ENCODE measurements around the gene CEP20.
"Not testable (repeated sequence)": the region's sequence is repeated elsewhere in the genome, so short reads cannot be mapped to it uniquely, and the experiment has no call there.

The CEP20 gene

GRCh38 chr16:15856901-15857698 is 31.3 kb downstream of the CEP20 start, which contains the start of gene MYH11:
Gene MYH11 (minus strand): TSS chr16:15857028. CDS start chr16:15838252, 18,776 bp downstream.
- H3K4me1 Mint-ChIP-seq: peaks cover 28% of the 10 kb centered on the region
- no peak for ATAC-seq
- H3K9me3 Mint-ChIP-seq: no peaks in the 10 kb centered on the region
- H3K27ac Mint-ChIP-seq: no peak within 1 kb of the TSS
- peak within 1 kb of the TSS; percentile 60 for H3K4me3 Mint-ChIP-seq
- H3K36me3 Mint-ChIP-seq: no peaks in the 10 kb centered on the region
- peaks cover 22% of the 10 kb centered on the region for H3K27me3 Mint-ChIP-seq

DNA sequence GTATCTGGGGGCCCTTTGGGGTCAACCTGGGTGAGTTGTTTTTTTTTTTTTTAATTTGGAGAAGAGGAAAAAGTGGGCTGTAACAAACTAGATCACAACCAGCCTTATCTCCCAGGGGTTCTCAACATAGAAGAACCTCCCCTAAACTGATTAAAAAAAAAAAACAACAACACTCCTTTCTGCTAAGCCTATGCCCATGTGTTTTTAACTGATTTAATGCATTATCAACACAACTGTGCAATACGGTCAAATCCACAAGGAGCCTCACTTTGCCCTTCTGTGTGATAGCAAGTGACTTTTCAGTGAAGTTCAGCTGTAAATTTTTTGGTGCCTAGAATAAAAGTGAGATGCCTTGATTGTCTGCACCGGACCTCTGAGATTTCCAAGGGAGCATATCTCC is 32.2 kb downstream of the CEP20 start:
- peaks cover 22% of the 10 kb centered on the region for H3K27me3 Mint-ChIP-seq
- no peak overlapping the region for H3K27ac Mint-ChIP-seq
- ATAC-seq: no peak
- H3K36me3 Mint-ChIP-seq: no peaks in the 10 kb centered on the region
- peaks cover 28% of the 10 kb centered on the region for H3K4me1 Mint-ChIP-seq
- no peaks in the 10 kb centered on the region for H3K9me3 Mint-ChIP-seq
- H3K4me3 Mint-ChIP-seq: peak overlapping the region; percentile 57

DNA sequence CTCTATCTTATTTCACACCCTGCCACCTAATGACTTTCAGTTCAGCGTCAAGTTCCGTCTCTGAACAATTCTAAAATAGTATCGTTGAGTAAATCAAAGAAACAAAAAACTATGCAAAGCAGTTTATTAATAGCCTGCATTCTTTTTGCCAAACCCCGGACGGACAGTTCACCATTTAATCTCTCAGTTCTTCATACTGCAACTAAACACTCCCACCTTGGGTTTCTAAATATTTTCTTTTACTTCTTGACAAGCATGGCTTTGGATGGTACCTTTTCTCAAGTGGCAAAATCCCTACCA is 32.7 kb downstream of the CEP20 start:
- Mint-ChIP-seq H3K27me3 (peaks cover 22% of the 10 kb centered on the region), H3K36me3 (no peaks in the 10 kb centered on the region), H3K4me3 (peak overlapping the region; percentile 57), H3K9me3 (no peaks in the 10 kb centered on the region), H3K4me1 (peaks cover 28% of the 10 kb centered on the region), H3K27ac (no peak overlapping the region)
- peak; percentile 77 for ATAC-seq

DNA sequence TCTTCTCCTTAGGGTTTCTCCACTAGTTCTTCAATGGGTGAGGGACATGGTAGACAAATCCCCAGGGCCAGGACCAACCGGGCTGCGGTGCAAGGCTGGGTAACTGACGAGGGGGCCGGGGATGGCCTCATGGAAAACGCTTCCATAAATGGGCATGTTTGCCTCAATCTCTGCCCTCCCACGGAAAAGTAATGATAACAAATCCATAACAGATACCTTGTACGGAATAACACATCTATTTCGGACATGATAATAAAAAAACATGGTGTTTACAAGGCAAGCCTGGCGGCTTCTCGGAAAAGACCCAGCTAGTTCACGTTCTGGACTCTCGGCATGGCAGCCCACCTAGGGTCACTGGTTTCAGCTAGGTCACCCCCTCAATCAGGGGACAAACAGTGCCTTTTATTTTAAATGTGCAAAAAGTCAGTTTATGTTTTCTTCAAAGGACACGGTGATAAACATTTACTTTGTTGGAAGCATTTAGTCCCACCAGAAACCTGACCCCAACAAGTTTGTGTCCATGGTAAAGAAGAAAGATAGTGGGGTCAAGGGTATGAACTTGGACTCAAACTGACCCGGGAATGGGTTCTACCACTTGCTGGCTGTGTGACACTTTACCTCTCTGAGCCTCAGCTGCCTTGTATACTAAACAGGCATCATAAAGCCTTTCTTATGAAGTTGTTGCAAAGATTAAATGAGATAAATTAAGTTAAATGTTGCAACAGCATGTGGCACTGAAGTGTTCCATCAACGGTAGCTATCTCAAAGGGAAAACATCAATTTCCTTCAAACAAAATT is 33.3 kb downstream of the CEP20 start:
- H3K27me3 Mint-ChIP-seq: peaks cover 22% of the 10 kb centered on the region
- no peak for ATAC-seq
- H3K27ac Mint-ChIP-seq: no peak overlapping the region
- H3K9me3 Mint-ChIP-seq: no peaks in the 10 kb centered on the region
- peak overlapping the region; percentile 57 for H3K4me3 Mint-ChIP-seq
- H3K36me3 Mint-ChIP-seq: no peaks in the 10 kb centered on the region
- H3K4me1 Mint-ChIP-seq: peaks cover 28% of the 10 kb centered on the region

DNA sequence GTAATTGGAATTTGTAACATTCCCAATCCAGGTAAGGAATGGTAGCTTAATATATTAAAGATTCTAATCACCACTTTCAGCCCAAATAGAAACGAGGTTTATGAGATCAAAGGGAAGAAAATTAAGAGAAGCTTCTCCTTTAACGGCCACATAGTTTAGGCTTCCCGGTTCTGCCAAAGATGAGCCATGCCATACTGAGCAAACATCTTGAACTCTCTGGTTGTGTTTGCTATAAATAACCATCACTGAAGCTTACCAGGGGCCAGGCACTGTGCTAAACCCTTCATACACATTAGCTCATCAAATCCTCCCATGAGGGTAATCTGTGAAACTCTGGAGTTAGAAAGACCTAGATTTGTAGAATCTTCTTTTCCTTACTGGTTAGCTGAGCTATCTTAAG is 34.3 kb downstream of the CEP20 start:
- H3K4me1 Mint-ChIP-seq: peaks cover 28% of the 10 kb centered on the region
- H3K27me3 Mint-ChIP-seq: peaks cover 22% of the 10 kb centered on the region
- no peaks in the 10 kb centered on the region for H3K9me3 Mint-ChIP-seq
- no peak overlapping the region for H3K27ac Mint-ChIP-seq
- H3K36me3 Mint-ChIP-seq: no peaks in the 10 kb centered on the region
- ATAC-seq: no peak
- H3K4me3 Mint-ChIP-seq: no peak overlapping the region

DNA sequence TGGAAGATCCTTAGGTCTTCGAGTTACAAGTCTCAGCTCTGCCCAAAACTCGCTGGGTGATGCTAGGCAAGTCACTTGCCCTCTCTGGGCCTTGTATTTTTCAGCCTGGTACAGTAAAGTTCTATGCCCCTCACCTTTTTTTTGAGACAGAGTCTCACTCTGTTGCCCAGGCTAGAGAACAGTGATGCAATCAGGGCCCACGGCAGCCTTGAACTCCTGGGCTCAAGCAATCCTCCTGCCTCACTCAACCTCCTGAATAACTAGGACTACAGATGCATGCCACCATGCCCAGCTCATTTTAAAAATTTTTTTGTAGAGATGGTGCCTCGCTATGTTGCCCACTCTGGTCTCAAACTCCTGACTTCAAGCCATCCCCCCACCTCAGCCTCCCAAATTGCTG is 35.4 kb downstream of the CEP20 start:
- Mint-ChIP-seq H3K9me3 (no peaks in the 10 kb centered on the region), H3K4me1 (peaks cover 26% of the 10 kb centered on the region), H3K36me3 (no peaks in the 10 kb centered on the region), H3K27me3 (peaks cover 19% of the 10 kb centered on the region), H3K4me3 (no peak overlapping the region), H3K27ac (no peak overlapping the region)
- no peak for ATAC-seq

DNA sequence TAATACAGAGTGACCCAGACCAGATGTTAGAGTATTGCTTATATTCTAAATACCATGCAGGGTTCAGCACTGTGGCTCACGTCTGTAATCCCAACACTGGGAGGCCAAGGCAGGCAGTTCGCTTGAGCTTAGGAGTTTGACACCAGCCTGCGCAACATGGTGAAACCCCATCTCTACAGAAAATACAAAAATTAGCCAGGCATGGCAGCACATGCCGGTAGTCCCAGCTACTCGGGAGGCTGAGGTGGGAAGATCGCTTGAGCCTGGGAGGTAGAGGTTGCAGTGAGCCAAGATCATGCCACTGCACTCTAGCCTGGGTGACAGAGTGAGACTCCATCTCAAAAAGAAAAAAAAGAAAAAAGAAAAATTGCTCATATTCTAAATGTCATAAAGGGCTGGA is 37.8 kb downstream of the CEP20 start:
- not testable (repeated sequence) for H3K36me3 Mint-ChIP-seq, ATAC-seq, H3K4me1 Mint-ChIP-seq, H3K4me3 Mint-ChIP-seq, H3K9me3 Mint-ChIP-seq, H3K27me3 Mint-ChIP-seq, H3K27ac Mint-ChIP-seq

- no peaks in the 10 kb centered on the region for H3K9me3 Mint-ChIP-seq
- no peak overlapping the region for H3K4me3 Mint-ChIP-seq
- H3K36me3 Mint-ChIP-seq: no peaks in the 10 kb centered on the region
- peaks cover 10% of the 10 kb centered on the region for H3K27me3 Mint-ChIP-seq
- no peak overlapping the region for H3K27ac Mint-ChIP-seq
- H3K4me1 Mint-ChIP-seq: no peaks in the 10 kb centered on the region
- no peak for ATAC-seq
Measured at GRCh38 chr16:15849209-15849981, 39.0 kb downstream of the CEP20 start.

- no peaks in the 10 kb centered on the region for H3K9me3 Mint-ChIP-seq
- no peak overlapping the region for H3K4me3 Mint-ChIP-seq
- no peak overlapping the region for H3K27ac Mint-ChIP-seq
- no peaks in the 10 kb centered on the region for H3K36me3 Mint-ChIP-seq
- ATAC-seq: no peak
- H3K27me3 Mint-ChIP-seq: no peaks in the 10 kb centered on the region
- no peaks in the 10 kb centered on the region for H3K4me1 Mint-ChIP-seq
Measured at GRCh38 chr16:15847611-15848175, 40.7 kb downstream of the CEP20 start.

DNA sequence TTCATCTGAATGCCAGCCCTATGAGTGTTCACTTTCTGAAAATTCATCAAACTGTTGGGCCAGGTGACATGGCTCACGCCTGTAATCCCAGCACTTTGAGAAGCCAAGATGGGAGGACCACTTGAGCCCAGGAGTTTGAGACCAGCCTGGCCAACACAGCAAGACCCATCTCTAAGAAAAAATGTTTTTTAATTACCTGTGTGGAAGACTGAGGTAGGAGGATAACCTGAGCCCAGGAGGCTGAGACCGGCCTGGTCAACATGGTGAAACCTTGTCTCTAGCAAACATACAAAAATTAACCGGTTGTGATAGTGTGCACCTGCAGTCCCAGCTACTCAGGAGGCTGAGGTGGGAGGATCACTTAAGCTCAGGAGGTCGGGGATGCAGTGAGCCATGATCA is 41.9 kb downstream of the CEP20 start:
- Mint-ChIP-seq H3K9me3 (no peaks in the 10 kb centered on the region), H3K4me3 (no peak overlapping the region), H3K27me3 (no peaks in the 10 kb centered on the region), H3K4me1 (no peaks in the 10 kb centered on the region), H3K27ac (no peak overlapping the region), H3K36me3 (no peaks in the 10 kb centered on the region)
- no peak for ATAC-seq

- Mint-ChIP-seq H3K27me3 (peaks cover 8% of the 10 kb centered on the region), H3K36me3 (no peaks in the 10 kb centered on the region), H3K9me3 (no peaks in the 10 kb centered on the region), H3K27ac (no peak overlapping the region), H3K4me3 (no peak overlapping the region), H3K4me1 (no peaks in the 10 kb centered on the region)
- no peak for ATAC-seq
Measured at GRCh38 chr16:15843635-15844279, 44.6 kb downstream of the CEP20 start.

DNA sequence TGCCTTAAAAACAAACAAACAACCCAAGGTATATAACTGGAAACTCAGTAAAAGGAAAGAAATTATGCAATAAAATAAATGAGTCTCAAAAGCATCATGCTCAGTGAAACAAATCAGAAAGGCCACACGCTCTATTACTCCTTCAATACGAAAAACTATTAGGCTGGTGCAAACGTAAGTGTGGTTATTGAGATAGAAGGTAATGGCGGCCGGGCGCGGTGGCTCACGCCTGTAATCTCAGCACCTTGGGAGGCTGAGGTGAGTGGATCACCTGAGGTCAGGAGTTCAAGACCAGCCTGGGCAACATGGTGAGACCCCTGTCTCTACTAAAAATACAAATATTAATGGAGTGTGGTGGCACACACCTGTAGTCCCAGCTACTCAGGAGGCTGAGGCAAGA is 49.2 kb downstream of the CEP20 start:
- H3K9me3 Mint-ChIP-seq, ATAC-seq, H3K4me3 Mint-ChIP-seq, H3K27ac Mint-ChIP-seq, H3K36me3 Mint-ChIP-seq, H3K4me1 Mint-ChIP-seq: not testable (repeated sequence)
- peaks cover 10% of the 10 kb centered on the region for H3K27me3 Mint-ChIP-seq

- Mint-ChIP-seq H3K27ac (no peak overlapping the region), H3K9me3 (no peaks in the 10 kb centered on the region), H3K36me3 (no peaks in the 10 kb centered on the region), H3K4me1 (no peaks in the 10 kb centered on the region), H3K4me3 (no peak overlapping the region), H3K27me3 (peaks cover 10% of the 10 kb centered on the region)
- ATAC-seq: no peak
Measured at GRCh38 chr16:15837761-15838160, 50.6 kb downstream of the CEP20 start.

- no peaks in the 10 kb centered on the region for H3K9me3 Mint-ChIP-seq
- no peak overlapping the region for H3K4me3 Mint-ChIP-seq
- no peaks in the 10 kb centered on the region for H3K4me1 Mint-ChIP-seq
- no peak for ATAC-seq
- H3K27me3 Mint-ChIP-seq: peaks cover 10% of the 10 kb centered on the region
- H3K27ac Mint-ChIP-seq: no peak overlapping the region
- H3K36me3 Mint-ChIP-seq: no peaks in the 10 kb centered on the region
Measured at GRCh38 chr16:15836965-15837611, 51.3 kb downstream of the CEP20 start.

Measured in stimulated activated memory B cell treated with anti-CD40 and anti-IgM and Interleukin-4, amounts not matched to agents 10 μg/mL and 1 μg/mL and 100 μg/mL, for 72 hours (primary cell).